Measurements from ENCODE around the gene CYGB.

CYGB gene

GRCh38 chr17:76543482-76543825, 5.9 kb upstream of the CYGB start:
- Histone ChIP-seq H3K27me3 (replicated peaks) (no peaks in the 10 kb centered on the region), H3K4me3 (ENCODE audit: low read depth, low read length) (no peak overlapping the region), H3K27ac (no peak overlapping the region), H3K36me3 (replicated peaks) (no peaks in the 10 kb centered on the region)
- in situ Hi-C loops (cut with HindIII; ENCODE audit: low pct_ligation_motif_present, low sequenced_read_pairs): no loop called here
- no peak for DNase-seq
- TF ChIP-seq CTCF (IDR thresholded peaks at IDR 0.05; ENCODE audit: low read depth, low read length, missing control alignments): no peak

GRCh38 chr17:76542984-76543383, 5.5 kb upstream of the CYGB start:
- no peaks in the 10 kb centered on the region for H3K36me3 ChIP-seq (replicated peaks)
- H3K27ac ChIP-seq: no peak overlapping the region
- no peak for DNase-seq
- H3K4me3 ChIP-seq (ENCODE audit: low read depth, low read length): no peak overlapping the region
- no peaks in the 10 kb centered on the region for H3K27me3 ChIP-seq (replicated peaks)
- in situ Hi-C loops (cut with HindIII; ENCODE audit: low pct_ligation_motif_present, low sequenced_read_pairs): no loop called here
- TF ChIP-seq CTCF (IDR thresholded peaks at IDR 0.05; ENCODE audit: low read depth, low read length, missing control alignments): no peak

- no peak for DNase-seq
- in situ Hi-C loops (cut with HindIII; ENCODE audit: low pct_ligation_motif_present, low sequenced_read_pairs): no loop called here
- no peak overlapping the region for H3K4me3 ChIP-seq (ENCODE audit: low read depth, low read length)
- H3K36me3 ChIP-seq (replicated peaks): no peaks in the 10 kb centered on the region
- no peak overlapping the region for H3K27ac ChIP-seq
- no peaks in the 10 kb centered on the region for H3K27me3 ChIP-seq (replicated peaks)
- no peak for TF ChIP-seq CTCF (IDR thresholded peaks at IDR 0.05; ENCODE audit: low read depth, low read length, missing control alignments)
Measured at GRCh38 chr17:76542566-76542971, 5.1 kb upstream of the CYGB start.

- no peak for TF ChIP-seq CTCF (IDR thresholded peaks at IDR 0.05; ENCODE audit: low read depth, low read length, missing control alignments)
- Histone ChIP-seq H3K36me3 (replicated peaks) (no peaks in the 10 kb centered on the region), H3K27ac (no peak overlapping the region), H3K27me3 (replicated peaks) (no peaks in the 10 kb centered on the region), H3K4me3 (ENCODE audit: low read depth, low read length) (no peak overlapping the region)
- in situ Hi-C loops (cut with HindIII; ENCODE audit: low pct_ligation_motif_present, low sequenced_read_pairs): no loop called here
- DNase-seq: no peak
Measured at GRCh38 chr17:76541739-76542454, 4.4 kb upstream of the CYGB start.

- H3K36me3 ChIP-seq (replicated peaks): no peaks in the 10 kb centered on the region
- peak; percentile 97 for DNase-seq
- in situ Hi-C loops (cut with HindIII; ENCODE audit: low pct_ligation_motif_present, low sequenced_read_pairs): no loop called here
- no peaks in the 10 kb centered on the region for H3K27me3 ChIP-seq (replicated peaks)
- H3K27ac ChIP-seq: no peak overlapping the region
- peak overlapping the region; percentile 49 for H3K4me3 ChIP-seq (ENCODE audit: low read depth, low read length)
- peak; percentile 51 for TF ChIP-seq CTCF (IDR thresholded peaks at IDR 0.05; ENCODE audit: low read depth, low read length, missing control alignments)
Measured at GRCh38 chr17:76540381-76541300, 3.1 kb upstream of the CYGB start.

Data from brain microvascular endothelial cell (primary cell).